H1 (cell line): ENCODE measurements around the gene NDUFA8. TPM values are rescaled to one million over a fixed set of nuclear protein-coding genes. Genes with fewer than 3 reads are reported as not detected.

Experiments
- CHD1 ChIP-seq: IDR thresholded peaks from 2 replicates; pipeline ENCODE4 v1.6.1; 2012; ENCODE audit warnings: low read depth, low read length, improper control_type of control experiment
- PHF8 ChIP-seq: fragments of 200-600 bp; sonication (generic); conservative IDR thresholded peaks from 2 replicates; pipeline ENCODE4 v1.7.1; 2012; ENCODE audit warnings: low read depth, mild to moderate bottlenecking, inconsistent platforms, low read length, moderate library complexity
- TEAD4 ChIP-seq: IDR thresholded peaks from 2 replicates; pipeline ENCODE4 v1.6.1; 2012; ENCODE audit warnings: low read depth, low read length, inconsistent platforms, mixed read lengths
- USF2 ChIP-seq: IDR thresholded peaks from 2 replicates; pipeline ENCODE4 v1.6.1; 2011; ENCODE audit warnings: low read length, improper control_type of control experiment
- polyA plus RNA-seq, 7 experiments: library from polyadenylated mRNA; depleted of rRNA in 3 of 7; stranded (reverse) in 5 of 7; unstranded in 2 of 7; fragments of >200 nt in 5 of 7; fragments of 200-250 nt in 2 of 7; gene quantifications; 1 replicate in 5 of 7; 2 replicates in 1 of 7; 4 replicates in 1 of 7; pipeline versions ENCODE4 v1.2.1 to v1.2.3, GENCODE V29; 2011 to 2013; ENCODE audit warnings: missing spikeins in 2 of 7, mixed read lengths in 2 of 7
- total RNA-seq: library from RNA; stranded (reverse); fragmentation: NEBNext Ultra II Directional; extraction: Animal tissue kit (Norgen Biotek cat#: 25700); gene quantifications from 2 replicates; pipeline ENCODE4 v1.2.1, GENCODE V29; 2021

Gene NDUFA8
- total and polyA plus RNA-seq, 2 of the 8 experiments (the other 6 are each of a cell fraction or from before 2014, with no cell fraction given), result 61.0 to 73.8 TPM

DNA sequence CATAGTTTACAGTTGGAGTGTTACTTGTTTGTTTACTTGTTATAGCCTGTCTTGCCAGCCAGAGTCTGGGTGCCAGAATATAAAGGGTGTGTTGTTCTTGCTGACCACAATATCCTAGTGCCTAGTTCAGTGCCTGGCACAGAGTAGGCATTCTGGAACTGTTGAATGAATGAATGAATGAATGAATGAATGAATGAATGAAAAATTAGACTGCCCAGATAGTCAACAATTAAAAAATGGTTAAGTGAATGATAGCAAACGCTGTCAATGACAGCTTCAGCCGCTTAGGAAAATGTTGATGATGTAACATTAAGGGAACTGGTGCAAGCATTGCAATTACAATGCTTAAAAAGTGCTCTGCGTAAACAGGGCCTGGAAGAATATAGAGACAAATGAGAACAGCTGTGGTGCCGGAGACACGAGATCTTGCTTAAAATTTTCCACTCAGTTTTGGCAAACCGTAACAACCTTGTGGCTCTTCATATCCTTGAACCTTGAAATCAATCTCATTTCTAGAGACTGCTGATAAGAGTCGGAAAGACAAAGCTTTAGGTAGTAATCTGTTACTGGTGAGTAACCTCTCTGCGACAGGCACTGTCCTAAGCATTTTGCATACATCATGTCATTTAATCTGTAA is 61.8 kb downstream of the NDUFA8 start (continued):
- TF ChIP-seq PHF8 (no peak), TEAD4 (no peak), CHD1 (no peak), USF2 (no peak)
